HG02588 (cell line): ENCODE results near the gene DNAJB12.
"Not testable (repeated sequence)": the region's sequence is repeated elsewhere in the genome, so short reads cannot be mapped to it uniquely, and the experiment has no call there.

Source experiments
- ATAC-seq: cut with Tn5 transposase; IDR thresholded peaks from one replicate; pipeline ENCODE4 v1.9.1; 2021; ENCODE audit warnings: mild to moderate bottlenecking, moderate library complexity; ENCODE audit not compliant: unreplicated experiment

The DNAJB12 gene

GRCh38 chr10:72318418-72319262 is 36.1 kb downstream of the DNAJB12 start:
- no peak for ATAC-seq

DNA sequence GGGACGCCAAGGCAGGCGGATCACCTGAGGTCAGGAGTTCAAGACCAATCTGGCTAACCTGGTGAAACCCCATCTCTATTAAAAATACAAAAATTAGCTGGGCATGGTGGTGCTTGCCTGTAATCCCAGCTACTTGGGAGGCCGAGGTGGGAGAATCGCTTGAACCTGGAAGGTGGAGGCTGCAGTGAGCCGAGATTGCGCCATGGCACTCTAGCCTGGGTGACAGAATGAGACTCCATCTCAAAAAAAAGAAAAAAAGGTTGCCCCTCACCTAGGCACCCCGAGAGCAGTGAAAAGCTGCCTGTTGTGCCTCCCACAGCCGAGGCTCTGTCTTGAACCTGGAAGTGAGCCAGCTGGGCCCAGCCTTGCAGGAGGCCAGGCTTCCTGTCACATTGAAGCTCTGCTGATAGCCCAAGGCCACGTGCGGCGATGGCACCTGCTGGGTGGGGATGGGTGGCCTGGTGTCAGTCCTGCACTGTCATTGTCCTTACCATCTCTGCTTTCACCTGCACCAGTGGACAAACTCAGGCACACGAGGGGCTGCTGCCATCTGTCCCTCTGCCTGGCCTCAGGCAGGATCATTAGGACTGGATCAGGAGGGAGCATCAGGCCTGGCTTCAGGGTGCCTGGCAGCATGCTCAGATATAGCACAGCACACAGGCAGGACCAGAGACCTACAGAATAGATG is 37.8 kb downstream of the DNAJB12 start:
- no peak for ATAC-seq

GRCh38 chr10:72316386-72316700 is 38.4 kb downstream of the DNAJB12 start:
- no peak for ATAC-seq

- ATAC-seq = no peak
Observed at GRCh38 chr10:72315611-72316385, 38.9 kb downstream of the DNAJB12 start.

DNA sequence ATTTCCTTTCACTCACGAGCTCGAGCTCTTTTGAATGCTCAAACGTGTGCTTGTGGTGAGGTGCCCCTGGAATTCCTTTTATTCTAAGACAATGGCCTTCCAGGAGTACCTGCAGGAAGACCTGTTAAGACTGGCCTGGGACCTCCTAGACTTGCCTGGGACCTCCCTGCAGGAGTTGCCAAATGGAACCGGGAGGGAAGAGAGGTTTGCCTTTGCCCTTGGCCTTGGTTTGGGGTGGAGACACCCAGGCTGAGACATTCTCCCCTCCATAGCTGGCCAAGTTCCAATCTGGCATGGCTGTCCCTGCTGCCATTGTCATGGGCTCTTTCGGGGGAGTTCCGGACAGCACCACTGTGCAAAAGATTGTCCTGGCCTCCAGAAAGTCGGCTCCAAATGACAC is 39.7 kb downstream of the DNAJB12 start:
- ATAC-seq = no peak

- no peak for ATAC-seq
Observed at GRCh38 chr10:72314263-72314662, 40.5 kb downstream of the DNAJB12 start.

DNA sequence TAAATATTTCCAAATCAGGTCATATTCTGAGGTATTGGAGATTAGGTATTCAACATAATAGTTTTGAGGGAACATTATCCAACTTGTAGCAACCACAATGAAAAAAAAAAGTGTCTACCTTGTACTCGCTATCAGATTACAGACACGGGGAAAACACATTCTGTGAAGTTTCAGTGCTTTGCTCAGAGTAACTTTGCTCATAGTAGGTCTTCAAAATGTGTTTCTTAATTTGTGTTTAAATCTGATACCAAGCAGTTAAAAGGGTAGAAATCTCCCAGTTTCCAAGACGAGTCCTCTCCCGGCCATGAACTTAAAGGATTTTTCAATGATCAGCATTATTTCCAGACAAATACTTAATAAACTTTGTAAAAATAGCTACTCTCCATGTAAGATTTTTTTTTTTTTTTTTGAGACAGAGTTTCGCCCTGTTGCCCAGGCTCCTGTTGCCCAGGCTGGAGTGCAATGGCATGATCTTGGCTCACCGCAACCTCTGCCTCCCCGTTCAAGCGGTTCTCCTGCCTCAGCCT is 41.8 kb downstream of the DNAJB12 start:
- no peak for ATAC-seq

DNA sequence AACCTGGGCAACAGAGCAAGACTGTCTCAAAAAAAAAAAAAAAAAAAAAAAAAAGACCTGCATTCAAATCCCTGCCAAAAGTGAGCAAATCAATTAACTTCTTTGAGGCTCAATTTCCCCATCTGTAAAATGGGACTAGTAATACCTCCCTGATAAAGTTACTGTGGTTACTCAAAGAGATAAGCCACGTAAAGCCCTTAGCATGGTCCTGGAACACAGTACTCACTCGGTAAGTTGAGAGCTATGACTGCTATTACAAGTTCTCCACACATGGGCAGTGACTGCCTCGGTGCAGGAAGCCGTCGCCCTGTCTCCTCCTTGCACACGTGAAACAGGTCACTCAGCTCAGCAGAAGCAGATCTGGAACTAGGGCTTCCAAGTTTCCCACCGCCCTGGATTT is 43.1 kb downstream of the DNAJB12 start:
- no peak for ATAC-seq

DNA sequence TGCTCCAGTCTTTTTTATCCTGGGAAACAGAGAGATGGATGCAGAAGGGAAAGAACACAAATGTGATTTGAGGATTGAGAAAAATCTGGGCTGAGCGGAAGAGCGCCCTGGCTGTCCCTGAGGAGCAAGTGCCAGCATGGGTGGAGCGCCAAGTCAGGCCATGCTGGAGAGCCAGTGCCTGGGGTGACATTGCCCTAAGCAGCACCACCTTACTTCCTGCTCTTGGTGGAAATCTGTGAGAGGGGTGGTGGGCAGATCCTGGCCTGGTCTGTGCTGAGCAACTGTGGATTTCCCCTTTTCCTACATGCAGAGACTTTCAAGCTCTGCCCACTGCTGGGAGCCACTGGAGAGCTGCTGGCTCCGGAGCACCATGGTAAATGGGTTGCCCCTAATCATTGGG is 44.1 kb downstream of the DNAJB12 start:
- ATAC-seq = no peak

DNA sequence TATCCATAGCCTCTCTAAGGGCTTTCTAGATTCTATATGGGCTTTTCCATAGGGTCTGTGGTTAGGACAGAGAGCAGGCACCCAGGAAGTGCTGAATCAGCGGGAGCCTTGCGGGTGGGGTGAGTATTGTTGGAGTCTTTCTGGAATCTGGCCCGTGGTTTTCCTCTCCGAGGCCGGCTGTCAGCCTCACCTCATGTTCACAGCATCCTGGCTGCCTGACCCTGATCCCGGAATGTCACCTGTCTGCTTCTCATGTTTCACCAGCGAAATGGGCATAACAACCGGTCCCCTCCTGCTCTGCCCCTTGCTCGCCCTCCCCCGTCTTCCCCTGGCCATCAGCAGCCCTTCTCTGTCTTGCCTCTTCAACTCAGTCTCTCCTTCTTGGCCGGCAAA is 44.5 kb downstream of the DNAJB12 start:
- ATAC-seq = no peak

GRCh38 chr10:72309290-72310240 is 45.2 kb downstream of the DNAJB12 start:
- no peak for ATAC-seq

DNA sequence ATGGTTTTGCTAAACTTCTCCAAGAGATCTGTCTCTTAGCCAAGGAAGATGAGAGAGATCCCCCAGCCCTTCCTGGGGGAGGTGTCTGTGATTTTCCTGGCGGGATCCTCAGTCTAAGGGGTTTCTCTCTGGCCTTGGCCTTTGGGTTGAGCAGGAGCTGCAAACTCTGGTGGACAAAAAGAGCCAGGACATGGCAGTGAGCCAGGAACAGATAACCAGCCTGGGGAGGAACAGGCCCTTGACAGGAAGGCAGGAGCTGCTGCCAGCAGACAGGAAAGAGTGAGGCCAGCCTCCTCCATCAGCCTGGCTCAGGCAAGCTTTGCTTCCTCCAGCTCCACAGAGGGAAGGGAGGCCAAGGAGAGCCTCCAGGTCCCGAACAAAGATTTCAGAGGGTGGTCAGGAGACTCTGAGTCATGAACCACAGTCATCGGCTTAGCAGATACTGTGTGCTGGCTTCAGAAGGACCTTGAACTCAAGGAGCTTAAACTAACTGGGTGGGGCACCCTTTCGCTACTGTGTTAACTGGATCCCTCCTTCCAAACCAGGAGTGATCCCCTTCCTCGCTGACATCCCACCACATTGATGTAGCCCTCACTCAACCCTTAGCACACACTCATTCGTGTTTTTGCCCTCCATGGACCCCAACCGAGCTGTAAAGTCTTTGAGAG is 46.3 kb downstream of the DNAJB12 start:
- ATAC-seq = no peak

- not testable (repeated sequence) for ATAC-seq
Observed at GRCh38 chr10:72307711-72308110, 47.0 kb downstream of the DNAJB12 start.

GRCh38 chr10:72306215-72306760 is 48.4 kb downstream of the DNAJB12 start:
- ATAC-seq = no peak

GRCh38 chr10:72303424-72304128 is 51.1 kb downstream of the DNAJB12 start:
- ATAC-seq = no peak

- ATAC-seq = no peak
Observed at GRCh38 chr10:72298592-72299519, 55.9 kb downstream of the DNAJB12 start.

DNA sequence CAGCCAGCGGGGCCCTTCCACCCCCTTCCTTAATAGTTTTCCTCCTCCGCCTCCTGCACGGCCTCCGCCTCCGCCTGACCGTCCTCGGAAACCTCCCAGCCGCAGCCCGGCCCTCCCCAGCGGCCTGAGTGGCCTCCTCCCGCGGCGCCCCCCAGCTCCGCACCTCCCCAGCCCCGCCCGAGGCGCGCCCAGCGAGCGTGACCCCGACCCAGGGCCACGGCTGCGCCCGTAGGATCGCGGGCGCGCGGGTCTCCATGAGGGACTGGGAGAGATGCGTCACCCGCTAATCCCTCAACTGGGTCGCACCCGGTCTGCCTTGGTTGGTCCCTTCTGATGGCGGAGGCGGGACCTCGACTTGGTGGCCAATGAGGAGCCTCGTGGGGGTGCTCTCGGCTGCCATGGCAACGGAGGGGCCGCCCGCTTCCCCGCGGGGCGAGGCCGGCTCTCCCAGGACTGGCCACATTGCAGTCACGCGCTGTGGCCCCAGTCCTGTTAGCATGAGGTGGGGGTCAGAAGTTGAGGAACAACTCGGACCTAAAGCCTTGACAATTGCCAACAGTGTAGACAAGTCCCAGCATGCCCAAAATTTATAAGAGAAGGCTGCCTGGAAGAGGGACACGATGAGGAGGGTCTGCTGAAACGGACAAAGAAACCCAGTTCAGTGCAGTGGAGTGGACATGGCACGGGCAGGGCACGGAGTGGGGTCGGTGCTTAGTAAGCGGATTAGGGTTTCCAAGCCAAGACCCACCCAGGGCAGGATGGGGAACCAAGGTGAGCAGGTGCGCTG is 56.7 kb downstream of the DNAJB12 start:
- ATAC-seq = peak; percentile 74
